Measurements from ENCODE around the gene GRAMD1C.

DNA sequence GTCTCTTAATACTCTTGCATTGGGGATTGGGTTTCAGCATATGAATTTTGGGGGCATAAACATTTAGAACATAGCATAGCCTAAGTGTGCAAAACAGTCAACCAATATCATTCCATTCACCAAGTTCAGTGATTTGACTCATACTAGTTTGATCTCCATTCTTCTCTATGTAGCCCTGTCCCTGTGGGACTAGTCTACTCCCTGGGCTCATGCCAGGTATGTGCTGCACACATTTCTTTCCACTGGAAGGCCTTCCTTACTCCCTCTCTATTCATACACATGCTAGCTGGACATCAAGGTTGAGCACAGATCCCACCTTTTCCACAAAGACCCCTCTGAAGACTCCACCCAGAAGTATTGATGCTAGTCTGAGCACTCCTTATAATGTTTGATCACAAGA lies 114.3 kb downstream of the GRAMD1C start:
- TF ChIP-seq, protein P1, sequence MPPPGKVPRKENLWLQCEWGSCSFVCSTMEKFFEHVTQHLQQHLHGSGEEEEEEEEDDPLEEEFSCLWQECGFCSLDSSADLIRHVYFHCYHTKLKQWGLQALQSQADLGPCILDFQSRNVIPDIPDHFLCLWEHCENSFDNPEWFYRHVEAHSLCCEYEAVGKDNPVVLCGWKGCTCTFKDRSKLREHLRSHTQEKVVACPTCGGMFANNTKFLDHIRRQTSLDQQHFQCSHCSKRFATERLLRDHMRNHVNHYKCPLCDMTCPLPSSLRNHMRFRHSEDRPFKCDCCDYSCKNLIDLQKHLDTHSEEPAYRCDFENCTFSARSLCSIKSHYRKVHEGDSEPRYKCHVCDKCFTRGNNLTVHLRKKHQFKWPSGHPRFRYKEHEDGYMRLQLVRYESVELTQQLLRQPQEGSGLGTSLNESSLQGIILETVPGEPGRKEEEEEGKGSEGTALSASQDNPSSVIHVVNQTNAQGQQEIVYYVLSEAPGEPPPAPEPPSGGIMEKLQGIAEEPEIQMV (CRISPR knock-in tag; IDR thresholded peaks at IDR 0.05; ENCODE audit: low read depth): no peak
- TF ChIP-seq SMC3 (IDR thresholded peaks at IDR 0.05; ENCODE audit: low read length) (no peak), ZBTB7A (CRISPR knock-in tag; IDR thresholded peaks at IDR 0.05) (no peak), JUNB (CRISPR knock-in tag; IDR thresholded peaks at IDR 0.05; ENCODE audit: borderline replicate concordance) (no peak), EP300 (IDR thresholded peaks at IDR 0.05; ENCODE audit: low read depth in 2 of 2, low read length in 2 of 2) (no peak), EP300 (CRISPR knock-in tag; IDR thresholded peaks at IDR 0.05; ENCODE audit: borderline replicate concordance) (no peak), ZNF724P (CRISPR knock-in tag; IDR thresholded peaks at IDR 0.05; ENCODE audit: borderline replicate concordance) (no peak), CBFB (CRISPR knock-in tag; IDR thresholded peaks at IDR 0.05) (no peak), EHMT2 (IDR thresholded peaks at IDR 0.05; ENCODE audit: borderline replicate concordance, low read depth, low read length) (no peak), ZNF274 (CRISPR knock-in tag; IDR thresholded peaks at IDR 0.05) (no peak), ZNF83 (CRISPR knock-in tag; IDR thresholded peaks at IDR 0.05; ENCODE audit: borderline replicate concordance) (no peak), HCFC1 (IDR thresholded peaks at IDR 0.05; ENCODE audit: low read depth, low read length) (no peak)
- TF ChIP-seq, protein P2, sequence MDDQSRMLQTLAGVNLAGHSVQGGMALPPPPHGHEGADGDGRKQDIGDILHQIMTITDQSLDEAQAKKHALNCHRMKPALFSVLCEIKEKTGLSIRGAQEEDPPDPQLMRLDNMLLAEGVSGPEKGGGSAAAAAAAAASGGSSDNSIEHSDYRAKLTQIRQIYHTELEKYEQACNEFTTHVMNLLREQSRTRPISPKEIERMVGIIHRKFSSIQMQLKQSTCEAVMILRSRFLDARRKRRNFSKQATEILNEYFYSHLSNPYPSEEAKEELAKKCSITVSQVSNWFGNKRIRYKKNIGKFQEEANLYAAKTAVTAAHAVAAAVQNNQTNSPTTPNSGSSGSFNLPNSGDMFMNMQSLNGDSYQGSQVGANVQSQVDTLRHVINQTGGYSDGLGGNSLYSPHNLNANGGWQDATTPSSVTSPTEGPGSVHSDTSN (CRISPR knock-in tag; IDR thresholded peaks at IDR 0.05; ENCODE audit: borderline replicate concordance): no peak

Measured in HepG2 (cell line).